Hematopoietic multipotent progenitor cell treated with erythropoietin and hydrocortisone succinate and interleukin-3 and kit ligand, for 8 days (in vitro differentiated cells): ENCODE results near the gene ACOXL.

ENCODE experiments used
- DNase-seq: peaks from one replicate; pipeline ENCODE4 v3.0.0-alpha.2; 2015

The ACOXL gene

DNA sequence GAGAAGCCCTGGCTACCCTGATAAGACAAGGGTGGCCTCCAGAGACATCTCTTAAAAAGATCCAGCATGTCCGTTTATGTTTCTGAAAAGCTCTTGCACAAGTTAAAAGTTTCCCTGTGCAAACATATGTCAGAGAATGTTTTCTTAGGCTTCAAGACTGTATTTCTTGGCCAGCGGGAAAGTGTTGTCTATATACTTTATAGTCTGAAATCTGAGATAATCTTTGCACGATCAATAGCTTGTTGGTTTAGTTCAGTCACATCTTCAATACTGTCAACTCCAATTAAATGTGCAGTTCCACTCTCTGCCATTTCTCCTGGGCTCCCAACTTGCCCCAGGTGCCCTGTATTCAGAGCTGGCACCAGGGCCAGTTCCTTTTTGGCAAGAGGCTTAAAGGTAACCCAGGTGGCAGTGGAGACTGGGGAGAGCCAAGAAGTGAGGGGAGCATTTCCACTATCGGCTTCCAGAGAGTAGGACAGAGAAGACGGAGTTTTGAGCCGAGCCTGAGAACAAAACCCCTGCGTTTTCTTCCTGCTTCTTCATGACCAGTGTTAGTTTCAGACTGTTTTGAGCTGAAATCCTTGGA, 64.4 kb downstream of the ACOXL start:
- DNase-seq: no peak

DNA sequence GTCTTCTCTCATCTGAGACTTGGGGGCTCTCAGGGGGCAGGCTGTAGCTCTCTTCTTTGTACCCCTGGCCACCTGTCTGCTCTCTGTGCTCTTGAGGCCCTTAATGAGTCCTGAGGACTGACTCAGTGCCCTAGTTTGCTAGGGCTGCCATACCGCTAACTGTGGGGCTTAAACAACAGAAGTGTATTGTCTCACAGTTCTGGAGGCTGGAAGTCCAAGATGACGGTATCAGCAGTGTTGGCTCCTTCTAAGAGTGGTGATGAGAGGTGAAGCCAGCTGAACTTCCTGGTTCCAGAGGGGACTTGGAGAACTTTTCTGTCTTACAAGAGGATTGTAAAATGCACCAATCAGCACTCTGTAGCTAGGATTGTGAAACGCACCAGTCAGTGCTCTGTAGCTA, 67.0 kb downstream of the ACOXL start:
- DNase-seq: no peak

DNA sequence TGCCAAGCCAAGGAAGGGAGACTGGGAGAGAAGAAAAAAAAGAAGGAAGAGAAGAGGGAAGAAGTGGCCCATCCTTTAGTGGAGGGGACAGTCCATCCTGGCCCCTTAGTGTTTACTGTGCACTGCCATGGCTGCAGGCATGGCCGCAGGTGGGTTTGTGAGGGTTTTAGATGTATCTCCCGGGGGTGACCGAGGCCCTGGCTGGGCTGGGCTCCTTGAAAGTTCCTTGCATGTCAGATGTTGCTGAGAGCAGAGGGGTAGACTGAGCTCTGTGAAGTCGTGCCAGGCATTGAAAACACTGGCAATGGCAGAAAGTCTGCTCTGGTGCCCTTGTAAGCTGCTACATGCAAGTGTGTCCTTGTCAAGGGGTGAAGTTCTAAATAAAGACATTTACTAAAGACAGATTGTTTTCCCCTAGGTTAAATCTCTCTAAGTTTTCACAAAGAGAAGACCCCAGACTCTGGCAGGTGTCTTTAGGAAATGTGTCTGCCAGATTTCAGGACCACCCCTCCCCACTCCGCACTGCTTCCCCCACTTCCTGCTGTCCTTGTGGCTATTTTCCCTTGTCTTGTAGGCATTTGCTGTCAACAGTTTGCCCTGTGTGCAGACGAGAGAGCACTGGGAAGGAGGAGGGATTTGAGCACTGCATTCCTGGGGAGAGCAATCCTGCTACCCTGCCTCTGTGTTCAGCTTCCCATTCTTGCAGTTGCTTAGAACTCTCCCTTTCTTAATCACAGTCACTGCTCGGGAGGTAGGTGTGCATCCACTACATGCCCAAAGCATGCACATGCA, 68.4 kb downstream of the ACOXL start:
- no peak for DNase-seq

DNA sequence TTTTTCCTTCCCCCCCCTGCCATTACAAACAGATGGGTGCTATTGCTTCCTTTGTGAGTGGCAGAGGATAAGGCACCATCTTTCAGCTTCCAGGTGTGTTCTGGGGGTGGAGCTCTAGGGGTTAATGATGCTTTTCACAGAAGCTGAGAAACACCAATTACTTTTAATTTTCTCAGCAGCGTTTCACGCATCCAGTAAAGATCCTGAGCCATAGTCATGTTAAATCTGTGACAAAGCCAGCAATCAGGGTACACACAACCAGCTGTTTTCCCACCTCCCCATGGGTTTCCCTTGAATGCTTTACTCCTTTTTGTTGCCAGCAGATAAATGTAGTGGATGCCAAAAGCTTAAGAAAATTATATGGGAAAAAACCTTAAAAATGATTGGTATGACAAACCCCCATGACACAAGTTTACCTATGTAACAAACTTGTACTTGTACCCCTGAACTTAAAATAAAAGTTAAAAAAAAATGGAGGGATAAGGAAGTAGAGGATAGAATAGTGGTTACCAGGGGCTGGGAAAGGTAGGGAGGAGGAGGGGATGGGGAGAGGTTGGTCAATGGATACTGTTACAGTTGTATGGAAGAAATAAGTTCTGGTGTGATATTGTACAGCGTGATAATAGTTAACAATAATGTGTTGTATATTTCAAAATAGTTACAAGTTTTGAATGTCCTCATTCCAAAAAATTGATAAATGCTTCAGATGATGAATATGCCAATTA, 70.0 kb downstream of the ACOXL start:
- DNase-seq: no peak

DNA sequence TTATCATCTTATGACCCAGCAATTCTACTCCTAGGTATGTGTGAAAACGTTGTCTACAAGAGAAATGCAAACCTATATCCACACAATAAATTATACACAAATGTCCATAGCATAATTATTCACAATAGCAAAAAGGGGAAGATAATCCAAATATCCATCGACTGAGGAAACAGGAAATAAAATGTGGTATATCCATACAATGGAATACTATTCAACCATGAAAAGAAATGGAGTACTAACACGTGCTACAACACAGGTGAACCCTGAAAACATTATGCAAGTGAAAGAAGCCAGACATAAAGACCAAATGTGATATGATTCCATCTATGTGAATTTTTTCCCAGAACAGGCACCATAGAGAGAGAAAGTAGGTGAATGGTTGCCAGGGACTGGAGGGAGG, 72.1 kb downstream of the ACOXL start:
- no peak for DNase-seq

DNA sequence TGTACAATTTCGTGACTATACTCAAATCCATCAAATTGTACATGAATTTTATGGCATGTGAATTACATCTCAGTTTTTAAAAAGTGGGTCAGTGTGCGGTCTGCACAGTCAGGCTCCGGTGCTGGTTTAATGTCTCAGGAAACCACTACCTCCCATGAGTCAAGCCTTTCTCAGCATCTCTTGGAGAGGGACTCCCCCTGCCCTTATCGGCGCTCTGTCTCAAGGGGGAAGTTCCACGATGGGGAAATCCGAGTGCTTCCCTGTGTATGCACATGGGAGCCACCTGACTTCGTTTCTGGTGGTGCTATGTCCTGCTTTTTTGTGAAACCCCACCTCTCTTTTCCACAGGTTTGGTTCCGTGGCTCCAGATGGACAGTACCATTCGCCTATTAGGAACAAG, 72.5 kb downstream of the ACOXL start:
- DNase-seq: no peak

DNA sequence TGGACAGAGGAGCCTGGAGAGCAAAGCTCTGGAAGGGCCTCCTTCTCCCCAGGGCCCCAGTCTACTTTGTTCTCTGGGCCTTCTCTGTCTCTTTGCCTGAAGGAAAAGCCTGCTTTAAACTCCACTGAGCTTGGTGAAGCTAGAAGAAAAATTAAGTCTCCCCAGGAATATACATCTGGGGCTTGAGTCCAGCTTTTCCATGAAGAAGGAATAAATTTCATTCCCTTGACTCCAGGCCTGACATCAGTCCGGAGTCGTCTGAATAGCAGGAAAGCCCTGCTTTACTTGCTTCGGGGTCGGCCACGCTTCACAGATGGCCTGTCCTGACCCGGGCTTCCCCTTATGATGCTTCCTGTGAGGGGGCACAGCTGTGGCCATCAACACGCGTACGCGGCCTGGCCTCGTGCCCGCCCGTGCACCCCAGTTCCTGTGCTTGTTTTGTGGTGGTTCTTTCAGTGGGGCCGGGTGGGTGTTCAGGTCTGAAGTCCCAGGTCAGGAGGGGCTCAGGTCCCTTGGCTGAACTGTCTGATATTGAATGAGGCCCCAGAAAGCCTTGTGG, 73.6 kb downstream of the ACOXL start:
- no peak for DNase-seq

DNA sequence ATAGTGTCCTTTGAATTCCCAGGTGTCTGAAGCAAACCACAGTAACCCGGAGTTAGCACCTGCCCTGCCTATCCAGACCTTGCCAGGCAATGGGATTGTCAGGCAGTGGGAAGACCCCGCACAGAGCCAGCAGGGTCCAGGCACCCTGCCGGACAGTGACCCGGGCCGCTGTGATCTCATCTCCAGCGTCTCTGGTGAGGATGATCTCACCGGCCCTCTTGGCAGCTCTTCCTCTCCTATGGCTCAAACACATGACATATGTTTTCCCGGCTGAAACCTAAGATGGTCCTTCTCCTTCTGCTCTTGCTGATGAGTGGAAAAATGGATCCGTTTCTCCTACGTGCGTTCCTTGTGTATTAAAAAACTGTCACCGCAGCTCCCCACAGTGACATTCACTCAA, 75.1 kb downstream of the ACOXL start:
- DNase-seq: no peak

DNA sequence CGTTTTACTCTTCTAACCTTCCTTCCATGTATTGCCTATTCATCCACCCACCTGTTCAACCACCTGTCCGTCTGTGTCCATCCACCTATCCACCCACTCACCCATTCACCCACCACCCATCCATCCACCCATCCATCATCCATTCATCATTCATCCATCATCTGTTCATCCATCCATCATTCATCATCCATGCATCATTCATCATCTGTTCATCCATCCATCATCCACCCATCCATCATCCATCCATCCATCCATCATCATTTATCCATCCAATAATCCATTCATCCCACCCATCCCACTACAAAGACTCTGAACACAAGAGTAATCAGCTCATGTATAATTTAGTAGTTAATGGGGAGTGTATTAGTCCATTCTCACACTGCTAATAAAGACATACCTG, 78.0 kb downstream of the ACOXL start:
- DNase-seq: no peak

DNA sequence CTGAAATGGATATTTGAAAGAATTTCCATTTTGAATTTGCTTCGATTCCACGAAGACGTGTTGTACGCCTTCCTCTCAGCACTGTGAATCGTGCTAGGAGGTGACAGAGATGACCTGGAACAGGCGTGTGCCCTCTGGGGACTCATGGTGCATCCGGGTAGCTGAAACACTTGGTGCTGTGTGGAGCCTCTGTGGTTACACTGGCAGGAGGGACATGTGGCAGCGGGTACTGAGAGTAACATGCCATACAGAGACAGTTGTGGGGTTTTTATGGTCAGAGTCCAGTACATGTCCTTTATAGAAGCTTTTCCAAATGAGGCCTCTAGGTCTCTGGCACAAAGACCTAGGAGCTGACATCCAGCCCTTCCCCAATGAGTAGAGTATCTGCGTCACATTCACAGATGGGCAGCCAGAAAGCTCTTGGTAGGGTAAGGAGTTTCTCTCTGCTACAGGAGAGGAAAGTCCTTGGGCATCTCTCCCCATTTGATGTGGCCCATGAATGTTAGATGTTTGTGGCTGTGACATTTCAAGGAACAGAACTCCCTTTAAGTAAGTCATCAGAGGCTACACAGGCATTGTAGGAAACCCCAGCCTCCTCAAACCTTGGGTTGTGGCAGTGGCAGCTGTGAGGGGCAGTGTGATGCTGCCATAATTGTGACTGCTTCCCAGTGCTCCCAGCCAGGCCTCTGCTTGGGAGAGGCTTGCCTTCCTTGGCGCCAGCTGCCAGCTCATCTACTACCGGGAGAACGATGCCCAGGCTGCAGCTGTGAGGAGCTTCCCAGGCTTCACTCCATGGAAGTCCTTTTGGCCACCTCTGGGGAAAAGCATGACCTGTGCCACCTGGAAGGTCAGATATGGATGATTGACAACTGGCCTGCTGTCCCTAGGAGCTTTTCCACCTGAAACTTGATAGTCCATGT, 80.6 kb downstream of the ACOXL start:
- DNase-seq: no peak

DNA sequence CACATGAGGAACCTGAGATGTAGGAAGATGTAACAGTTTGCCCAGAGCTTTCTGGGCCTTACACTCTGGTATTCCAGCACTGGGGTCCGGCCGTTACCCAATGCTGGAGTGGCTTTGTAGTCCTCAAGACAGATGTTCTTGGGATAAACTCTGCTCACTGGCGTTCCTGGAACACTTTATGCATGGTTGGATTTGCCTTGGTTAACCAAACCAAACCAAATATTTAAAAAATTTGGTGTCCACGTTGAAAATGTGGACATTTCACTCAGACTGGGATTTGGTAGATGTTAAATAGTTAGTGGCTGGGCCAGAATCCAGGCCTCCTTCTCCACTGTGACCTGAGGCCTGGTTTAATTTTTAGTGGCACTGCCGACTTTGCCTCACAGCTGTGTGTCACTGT, 81.5 kb downstream of the ACOXL start:
- DNase-seq: no peak

DNA sequence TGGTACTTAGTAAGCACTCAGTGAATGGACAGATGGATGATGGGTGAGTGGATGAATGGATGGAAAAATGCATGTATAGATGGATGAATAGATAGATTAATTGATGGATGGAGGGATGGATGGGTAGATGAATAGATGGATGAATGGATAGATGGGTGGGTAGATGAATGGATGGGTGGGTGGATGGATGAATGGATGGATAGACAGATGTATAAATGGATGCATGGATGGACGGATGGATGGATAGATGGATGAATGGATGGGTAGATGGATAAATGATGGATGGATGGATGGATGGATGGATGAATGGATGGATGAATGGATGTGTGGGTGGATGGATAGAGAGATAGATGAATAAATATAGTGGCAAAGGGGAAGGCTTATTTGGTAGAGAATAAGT, 83.6 kb downstream of the ACOXL start:
- no peak for DNase-seq

DNA sequence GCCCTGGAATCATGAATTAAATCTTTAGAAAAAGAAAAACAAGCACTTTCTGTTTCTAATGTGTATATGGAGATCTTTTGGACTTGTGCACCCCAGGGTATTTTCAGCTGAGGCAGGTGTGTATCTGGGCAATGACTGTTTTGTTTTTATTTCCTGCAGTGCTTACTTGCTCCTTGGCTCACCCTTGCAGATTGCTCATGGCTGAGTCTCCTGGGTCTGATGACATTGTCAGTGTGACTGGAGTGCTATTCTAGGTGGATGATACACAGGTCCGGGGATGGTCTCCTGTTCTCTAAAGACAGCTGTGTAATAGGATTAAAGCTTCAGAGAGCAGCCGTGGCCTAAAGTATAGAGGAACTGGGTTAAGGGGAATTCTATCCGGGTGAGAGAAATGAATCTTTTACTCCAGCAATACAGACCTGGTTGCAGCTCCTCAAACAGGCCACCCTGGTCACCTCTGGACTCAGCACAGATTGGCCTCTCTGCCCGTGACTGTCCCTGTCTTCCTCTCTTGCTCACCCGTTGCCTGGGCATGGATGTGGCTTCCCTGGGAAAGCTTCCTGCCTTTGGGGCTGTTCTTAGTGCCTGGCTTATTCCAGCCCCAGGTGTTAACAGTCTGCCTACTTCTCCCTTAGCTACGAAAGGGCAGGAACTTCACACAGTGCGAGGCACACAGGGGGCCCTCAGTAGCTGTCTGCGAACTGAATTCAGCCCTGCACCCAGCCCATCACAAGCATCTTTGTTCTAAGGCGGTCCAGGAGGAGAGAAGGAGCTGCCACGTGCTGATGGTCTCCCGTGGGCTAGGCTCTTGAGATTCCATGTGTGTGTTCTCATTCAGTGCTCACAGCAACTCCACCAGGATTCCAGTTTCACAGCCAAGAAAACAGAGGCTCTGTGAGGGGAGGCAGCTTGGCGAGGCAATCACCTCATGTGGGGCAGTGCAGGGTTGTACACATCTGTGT, 84.3 kb downstream of the ACOXL start:
- no peak for DNase-seq

DNA sequence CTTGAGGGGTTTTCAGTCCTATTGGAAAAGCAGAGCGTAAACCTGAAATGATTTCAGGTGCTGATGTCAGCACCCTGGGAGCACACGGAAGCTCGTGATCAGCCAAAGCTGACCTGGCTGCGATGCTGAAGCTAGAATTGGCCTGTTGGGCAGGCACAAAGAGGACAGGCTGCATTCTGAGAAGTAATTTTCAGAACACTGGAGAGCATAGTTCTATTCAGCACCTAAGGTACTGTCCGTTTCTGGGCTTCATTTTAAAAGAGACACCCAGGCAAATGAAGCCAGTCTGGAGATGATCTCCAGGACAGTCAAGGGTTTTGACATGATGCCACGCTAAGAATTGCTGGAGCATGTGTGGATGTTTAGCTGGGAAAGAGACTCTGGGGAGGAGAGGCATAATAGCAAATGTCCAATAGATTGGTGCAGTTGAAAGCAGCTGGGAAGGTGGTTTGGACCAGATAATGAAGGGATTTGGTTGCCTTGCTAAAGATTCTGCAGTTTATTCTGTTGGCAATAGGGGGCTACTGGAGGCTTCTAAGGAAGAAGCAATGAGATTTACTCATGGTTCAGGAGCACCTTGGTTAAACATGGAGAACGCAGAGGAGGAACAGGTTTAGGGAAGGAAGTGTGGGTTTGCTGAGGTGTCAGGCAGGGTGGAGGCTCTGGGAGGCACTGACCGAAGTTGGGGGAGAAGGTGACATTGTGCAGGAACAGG, 86.6 kb downstream of the ACOXL start:
- DNase-seq: no peak

DNA sequence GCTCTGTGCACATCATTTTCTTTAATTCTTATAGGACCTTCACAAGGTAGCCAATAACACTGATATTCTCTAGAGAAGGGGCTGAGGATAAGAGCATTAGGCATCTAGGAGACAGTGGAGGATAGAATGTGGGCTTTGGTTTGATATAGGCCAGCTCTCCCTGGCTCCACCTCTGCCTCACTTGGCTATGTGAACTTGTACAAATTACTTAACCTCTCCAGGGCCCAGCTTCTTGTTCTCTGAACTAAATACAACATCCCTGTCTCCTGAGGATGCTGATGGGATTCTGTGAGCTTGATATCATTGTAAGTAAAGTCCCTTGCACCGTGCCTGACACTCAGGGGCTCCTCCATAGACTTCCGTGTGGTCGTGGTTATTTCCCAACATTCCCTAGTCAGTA, 87.3 kb downstream of the ACOXL start:
- DNase-seq: no peak

DNA sequence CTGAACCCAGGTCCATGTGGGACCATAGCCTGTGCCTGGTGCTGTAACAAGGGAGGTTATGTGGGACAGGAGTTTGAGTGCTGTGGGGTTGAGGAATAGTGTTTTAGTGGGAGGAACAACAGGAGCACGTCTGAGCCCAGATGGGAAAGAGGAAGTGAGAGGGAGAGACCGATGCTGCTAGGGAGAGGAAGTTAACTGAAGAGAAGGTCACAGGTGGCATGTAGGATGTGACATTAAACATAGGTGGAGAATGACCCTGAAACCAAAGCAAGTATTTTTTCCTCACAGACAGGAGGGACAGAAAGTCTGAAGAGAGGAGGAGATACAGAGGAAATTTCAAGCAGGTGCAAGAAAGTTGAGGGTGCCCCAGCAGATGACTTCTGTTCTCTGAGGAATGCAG, 87.8 kb downstream of the ACOXL start:
- DNase-seq: no peak

DNA sequence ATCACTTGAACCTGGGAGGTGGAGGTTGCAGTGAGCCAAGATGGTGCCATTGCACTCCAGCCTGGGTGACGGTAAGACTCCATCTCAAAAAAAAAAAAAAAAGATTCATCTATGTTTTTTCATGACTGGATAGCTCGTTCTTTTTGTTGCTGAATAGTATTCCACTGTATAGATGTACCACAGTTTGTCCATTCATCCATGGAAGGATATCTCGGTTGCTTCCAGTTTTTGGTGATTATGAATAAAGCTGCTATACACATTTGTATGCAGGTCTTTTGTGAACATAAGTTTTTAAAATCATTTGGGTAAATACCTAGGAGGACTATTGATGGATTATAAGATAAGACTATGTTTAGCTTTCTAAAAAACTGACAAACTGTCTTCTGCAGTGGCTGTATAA, 90.8 kb downstream of the ACOXL start:
- DNase-seq: no peak

DNA sequence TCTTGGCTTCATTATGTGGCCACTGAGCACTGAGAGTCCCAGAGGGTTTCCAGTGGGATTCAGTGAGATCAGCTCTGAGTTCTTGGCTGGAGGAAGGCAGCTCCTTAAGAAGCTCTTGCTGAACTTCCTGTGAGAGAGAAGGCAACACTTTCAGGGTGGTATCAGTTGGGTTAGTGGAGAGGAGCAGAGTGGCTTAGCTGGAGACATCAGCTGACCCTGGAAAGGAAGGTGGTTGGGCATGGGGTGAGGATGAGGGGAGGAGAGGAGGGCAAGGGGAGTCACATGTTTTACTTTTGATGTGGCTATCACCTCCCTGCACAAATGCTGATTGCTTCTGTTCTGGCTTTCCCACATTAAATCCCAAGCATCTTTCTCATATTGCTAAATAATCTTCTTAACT, 95.1 kb downstream of the ACOXL start:
- no peak for DNase-seq

DNA sequence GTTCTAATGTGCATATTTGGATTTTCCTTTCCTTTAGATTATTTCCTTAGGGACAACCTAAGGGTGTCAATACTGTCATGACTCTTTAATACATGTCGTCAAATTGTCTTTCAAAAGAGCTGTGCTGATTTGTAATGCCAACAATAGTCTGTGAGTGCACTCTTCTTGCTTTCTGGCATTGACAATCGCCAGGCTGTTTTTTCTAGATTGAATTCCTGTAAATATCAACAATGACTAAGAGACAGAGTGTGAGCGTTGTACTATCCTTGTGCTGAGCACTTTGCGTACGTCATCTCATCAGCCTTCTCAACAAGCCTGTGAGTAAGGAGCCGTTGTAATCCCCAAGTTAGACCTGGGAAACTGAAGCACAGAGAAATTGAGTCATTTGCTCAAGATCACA, 96.0 kb downstream of the ACOXL start:
- no peak for DNase-seq

DNA sequence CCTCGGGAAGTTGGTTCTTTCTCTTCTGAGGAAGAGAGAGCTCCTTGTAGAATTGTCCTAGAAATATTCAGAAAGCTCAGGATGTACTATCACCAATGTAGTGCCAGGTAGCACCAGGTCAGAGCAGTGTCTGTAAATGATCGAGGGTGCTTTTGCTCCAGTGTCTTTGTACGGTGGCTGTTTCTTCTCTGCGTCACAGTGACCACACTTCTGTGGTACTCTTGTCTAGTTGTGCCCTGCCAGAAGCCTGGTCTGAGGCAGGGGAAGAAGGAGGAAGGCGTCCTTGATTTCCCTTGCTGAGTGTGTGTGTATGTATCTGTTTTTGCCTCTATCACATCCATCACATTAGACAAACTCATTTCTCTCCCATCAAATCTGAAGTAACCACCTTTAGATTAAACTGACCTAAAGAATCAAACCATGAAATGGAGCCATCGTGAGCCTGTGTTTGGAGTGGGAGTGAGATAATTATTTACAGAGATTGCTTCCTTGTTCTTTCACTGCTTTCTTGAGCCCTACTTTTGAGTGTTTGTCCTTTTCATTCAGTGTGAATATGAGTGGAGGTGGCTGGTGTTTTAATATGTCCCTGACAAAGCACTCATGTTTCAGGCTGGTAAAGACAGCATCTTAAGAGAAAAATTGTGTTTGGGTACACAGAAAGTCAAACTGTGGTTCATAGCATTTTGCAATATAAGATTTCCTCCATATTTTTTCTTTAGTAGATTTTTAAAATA, 97.2 kb downstream of the ACOXL start:
- no peak for DNase-seq
